Adrenal gland (tissue), 5 donors: Measurements from ENCODE around the gene SRR.

Experiments used
- POLR2A ChIP-seq, 2 donors: fragments of 450-650 bp; IDR thresholded peaks; one replicate each; pipeline ENCODE4 v1.6.1; 2017; ENCODE audit warnings: antibody characterized with exemption in 2 of 2, mild to moderate bottlenecking in 2 of 2, moderate library complexity in 1 of 2
- TF ChIP-seq, protein P1 (sequence below), 6 experiments: fragments of 450-650 bp in 4 of 6; fragments of 200-600 bp in 2 of 6; sonication (generic) in 1 of 6; IDR thresholded peaks; 1 replicate in 5 of 6; 2 replicates in 1 of 6; pipeline versions ENCODE4 v1.5.1 to v1.8.0; 2016 to 2021; ENCODE audit warnings: antibody characterized with exemption in 6 of 6, mild to moderate bottlenecking in 2 of 6, moderate library complexity in 1 of 6
- donor health status: DM: no; HTN: no; CAD: no.

DNA sequence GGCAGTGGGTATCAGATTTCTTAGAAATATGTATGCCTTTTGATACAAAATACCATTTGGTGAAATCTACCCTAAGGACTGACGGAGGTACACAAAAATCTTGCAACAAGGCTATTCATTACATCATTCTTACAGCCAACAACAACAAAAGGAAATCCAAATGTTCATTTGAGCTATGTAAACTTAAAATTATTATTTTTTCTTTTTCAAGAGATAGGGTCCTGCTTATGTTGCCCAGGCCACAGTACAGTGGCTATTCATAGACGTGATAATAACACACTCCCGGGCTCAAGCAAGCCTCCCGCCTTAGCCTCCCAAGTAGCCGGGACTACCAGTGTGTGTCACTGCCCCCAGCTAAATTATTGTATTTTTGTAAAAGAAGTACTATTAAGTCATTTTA, 9.0 kb downstream of the SRR start:
- no peak for TF ChIP-seq POLR2A (IDR thresholded peaks at IDR 0.05)
- TF ChIP-seq, protein P1, sequence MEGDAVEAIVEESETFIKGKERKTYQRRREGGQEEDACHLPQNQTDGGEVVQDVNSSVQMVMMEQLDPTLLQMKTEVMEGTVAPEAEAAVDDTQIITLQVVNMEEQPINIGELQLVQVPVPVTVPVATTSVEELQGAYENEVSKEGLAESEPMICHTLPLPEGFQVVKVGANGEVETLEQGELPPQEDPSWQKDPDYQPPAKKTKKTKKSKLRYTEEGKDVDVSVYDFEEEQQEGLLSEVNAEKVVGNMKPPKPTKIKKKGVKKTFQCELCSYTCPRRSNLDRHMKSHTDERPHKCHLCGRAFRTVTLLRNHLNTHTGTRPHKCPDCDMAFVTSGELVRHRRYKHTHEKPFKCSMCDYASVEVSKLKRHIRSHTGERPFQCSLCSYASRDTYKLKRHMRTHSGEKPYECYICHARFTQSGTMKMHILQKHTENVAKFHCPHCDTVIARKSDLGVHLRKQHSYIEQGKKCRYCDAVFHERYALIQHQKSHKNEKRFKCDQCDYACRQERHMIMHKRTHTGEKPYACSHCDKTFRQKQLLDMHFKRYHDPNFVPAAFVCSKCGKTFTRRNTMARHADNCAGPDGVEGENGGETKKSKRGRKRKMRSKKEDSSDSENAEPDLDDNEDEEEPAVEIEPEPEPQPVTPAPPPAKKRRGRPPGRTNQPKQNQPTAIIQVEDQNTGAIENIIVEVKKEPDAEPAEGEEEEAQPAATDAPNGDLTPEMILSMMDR (IDR thresholded peaks at IDR 0.05): no peak
